ENCODE data around the gene UBE2L3. TPM values are rescaled to one million over a fixed set of nuclear protein-coding genes. Genes with fewer than 3 reads are reported as not detected.

Gene UBE2L3
- total and polyA plus RNA-seq, 2 of the 13 experiments (the other 11 are each of a cell fraction or from before 2014, with no cell fraction given), result 30.2 to 58.1 TPM

- TF ChIP-seq ZNF513 (CRISPR knock-in tag; conservative IDR thresholded peaks at IDR 0.05) (no peak), ZNF790 (CRISPR knock-in tag; IDR thresholded peaks at IDR 0.05; ENCODE audit: borderline replicate concordance) (no peak), POGZ (CRISPR knock-in tag; IDR thresholded peaks at IDR 0.05) (no peak; the same call in 1 of the 2 replicates), DZIP1 (CRISPR knock-in tag; IDR thresholded peaks at IDR 0.05) (peak; percentile 85), NBN (conservative IDR thresholded peaks at IDR 0.05) (no peak), ZNF343 (CRISPR knock-in tag; IDR thresholded peaks at IDR 0.05) (no peak), CENPX (CRISPR knock-in tag; IDR thresholded peaks at IDR 0.05) (no peak), PBX3 (CRISPR knock-in tag; IDR thresholded peaks at IDR 0.05; ENCODE audit: borderline replicate concordance) (no peak), ZNF407 (CRISPR knock-in tag; IDR thresholded peaks at IDR 0.05; ENCODE audit: not compliant biosample characterization) (peak; percentile 74), SIX4 (CRISPR knock-in tag; IDR thresholded peaks at IDR 0.05) (no peak), ZNF782 (CRISPR knock-in tag; IDR thresholded peaks at IDR 0.05; ENCODE audit: borderline replicate concordance) (no peak), ZNF740 (CRISPR knock-in tag; IDR thresholded peaks at IDR 0.05) (no peak), FOXK2 (IDR thresholded peaks at IDR 0.05) (no peak), SIX1 (CRISPR knock-in tag; IDR thresholded peaks at IDR 0.05; ENCODE audit: borderline replicate concordance) (no peak)
These were observed 90.0 kb downstream of the UBE2L3 start (continued) for GRCh38 chr22:21657360-21658032.
